ENCODE results near the gene MYBPC2.
A peak's percentile ranks its signal among the peaks of the same experiment; 100 is the strongest.

The MYBPC2 gene

GRCh38 chr19:50512112-50512998 is 79.7 kb downstream of the MYBPC2 start:
- Histone ChIP-seq H3K36me3 (ENCODE audit: low read length) (no peaks in the 10 kb centered on the region), H3K4me2 (ENCODE audit: low read depth, low read length, poor library complexity, severe bottlenecking) (peak overlapping the region; percentile 78), H3K9me3 (ENCODE audit: insufficient read depth, low read length) (no peaks in the 10 kb centered on the region), H3K4me3 (ENCODE audit: insufficient read depth, low read length, poor library complexity, severe bottlenecking) (no peak overlapping the region), H3K9me2 (replicated peaks; ENCODE audit: insufficient read depth, low read length) (no peaks in the 10 kb centered on the region), H3F3A (ENCODE audit: insufficient read depth) (no peaks in the 10 kb centered on the region), H3K9ac (ENCODE audit: low read length) (0 out of 2 replicates have a peak overlapping the region, but pooled peaks have one; percentile 80), H4K20me1 (ENCODE audit: low read depth, low read length) (no peaks in the 10 kb centered on the region), H3K27ac (ENCODE audit: low read depth, low read length) (no peak overlapping the region), H3K79me2 (ENCODE audit: insufficient read depth, low read length) (no peaks in the 10 kb centered on the region), H3K27me3 (ENCODE audit: low read length) (no peaks in the 10 kb centered on the region), H2AFZ (ENCODE audit: low read depth, low read length, severe bottlenecking) (no peak overlapping the region)
- TF ChIP-seq EZH2phosphoT487 (conservative IDR thresholded peaks at IDR 0.05; ENCODE audit: low read length) (no peak), CTCF (IDR thresholded peaks at IDR 0.05; ENCODE audit: insufficient read depth, low read length, poor library complexity, severe bottlenecking) (no peak)

GRCh38 chr19:50512999-50513745 is 80.5 kb downstream of the MYBPC2 start:
- Histone ChIP-seq H4K20me1 (ENCODE audit: low read depth, low read length) (no peaks in the 10 kb centered on the region), H3K9me2 (replicated peaks; ENCODE audit: insufficient read depth, low read length) (no peaks in the 10 kb centered on the region), H2AFZ (ENCODE audit: low read depth, low read length, severe bottlenecking) (no peak overlapping the region), H3K4me2 (ENCODE audit: low read depth, low read length, poor library complexity, severe bottlenecking) (no peak overlapping the region), H3F3A (ENCODE audit: insufficient read depth) (no peaks in the 10 kb centered on the region), H3K9me3 (ENCODE audit: insufficient read depth, low read length) (no peaks in the 10 kb centered on the region), H3K36me3 (ENCODE audit: low read length) (no peaks in the 10 kb centered on the region), H3K27ac (ENCODE audit: low read depth, low read length) (no peak overlapping the region), H3K4me3 (ENCODE audit: insufficient read depth, low read length, poor library complexity, severe bottlenecking) (no peak overlapping the region), H3K9ac (ENCODE audit: low read length) (no peak overlapping the region), H3K79me2 (ENCODE audit: insufficient read depth, low read length) (no peaks in the 10 kb centered on the region), H3K27me3 (ENCODE audit: low read length) (no peaks in the 10 kb centered on the region)
- TF ChIP-seq CTCF (IDR thresholded peaks at IDR 0.05; ENCODE audit: insufficient read depth, low read length, poor library complexity, severe bottlenecking) (no peak), EZH2phosphoT487 (conservative IDR thresholded peaks at IDR 0.05; ENCODE audit: low read length) (no peak)

GRCh38 chr19:50513746-50514345 is 81.2 kb downstream of the MYBPC2 start, which contains the start of gene ASPDH:
ASPDH (minus strand) TSS chr19:50513913; CDS start chr19:50513823, 90 bp downstream.
- H3F3A ChIP-seq (ENCODE audit: insufficient read depth): no peaks in the 10 kb centered on the region
- H3K9me2 ChIP-seq (replicated peaks; ENCODE audit: insufficient read depth, low read length): no peaks in the 10 kb centered on the region
- H3K9ac ChIP-seq (ENCODE audit: low read length): no peak within 1 kb of the TSS
- no peak for TF ChIP-seq CTCF (IDR thresholded peaks at IDR 0.05; ENCODE audit: insufficient read depth, low read length, poor library complexity, severe bottlenecking)
- no peak for TF ChIP-seq EZH2phosphoT487 (conservative IDR thresholded peaks at IDR 0.05; ENCODE audit: low read length)
- H3K4me2 ChIP-seq (ENCODE audit: low read depth, low read length, poor library complexity, severe bottlenecking): no peak within 1 kb of the TSS
- H3K27me3 ChIP-seq (ENCODE audit: low read length): no peaks in the 10 kb centered on the region
- H3K9me3 ChIP-seq (ENCODE audit: insufficient read depth, low read length): no peaks in the 10 kb centered on the region
- H3K79me2 ChIP-seq (ENCODE audit: insufficient read depth, low read length): no peaks in the 10 kb centered on the region
- no peaks in the 10 kb centered on the region for H4K20me1 ChIP-seq (ENCODE audit: low read depth, low read length)
- H3K4me3 ChIP-seq (ENCODE audit: insufficient read depth, low read length, poor library complexity, severe bottlenecking): no peak within 1 kb of the TSS
- no peaks in the 10 kb centered on the region for H3K36me3 ChIP-seq (ENCODE audit: low read length)
- no peak within 1 kb of the TSS for H3K27ac ChIP-seq (ENCODE audit: low read depth, low read length)
- no peak within 1 kb of the TSS for H2AFZ ChIP-seq (ENCODE audit: low read depth, low read length, severe bottlenecking)
